B cell (primary cell): ENCODE data around the gene TNPO3. TPM values are rescaled to one million over a fixed set of nuclear protein-coding genes. Genes with fewer than 3 reads are reported as not detected.

Experiments used
- ATAC-seq: fragments of 200-7000 bp; cut with Tn5 transposase; one replicate; pipeline ENCODE4 v1.10.0; 2021; ENCODE audit warnings: low read depth, mild to moderate bottlenecking, moderate number of reproducible peaks, moderate library complexity
- CTCF ChIA-PET: fragments of 350-600 bp; sonication (Branson Sonifier 250); formaldehyde crosslinking; loops from one replicate; lab custom pipeline; 2021; ENCODE audit warnings: antibody characterized with exemption, inconsistent platforms; lab: Charles Lee
- POLR2A ChIA-PET: fragments of 350-600 bp; sonication (Branson Sonifier 250); formaldehyde crosslinking; loops from one replicate; lab custom pipeline; 2021; ENCODE audit warnings: antibody characterized with exemption; lab: Charles Lee
- DNase-seq: peaks from one replicate; pipeline ENCODE4 v3.0.0; 2013
- H2AFZ ChIP-seq: 2 replicates; pipeline ENCODE4 v1.6.1; 2012; ENCODE audit warnings: mild to moderate bottlenecking, low read depth, low read length; ENCODE audit not compliant: insufficient read depth, poor library complexity, severe bottlenecking
- H3K27ac ChIP-seq, 2 donors: 1 replicate in 1 of 2; 2 replicates in 1 of 2; pipeline ENCODE4 v1.5.1; 2012 to 2013; ENCODE audit warnings: low read length in 2 of 2, mild to moderate bottlenecking in 2 of 2, moderate library complexity in 1 of 2
- H3K27me3 ChIP-seq, 4 experiments: fragments of 200-600 bp in 1 of 4; sonication (generic) in 1 of 4; replicated peaks in 1 of 4; 1 replicate in 2 of 4; 2 replicates in 2 of 4; pipeline versions ENCODE4 v1.6.1 to v1.7.0; 2013 to 2016; ENCODE audit warnings: low read length in 3 of 4, mild to moderate bottlenecking in 2 of 4, mixed read lengths in 1 of 4, moderate library complexity in 1 of 4; ENCODE audit not compliant: insufficient read depth in 4 of 4, control insufficient read depth in 3 of 4; ENCODE audit errors: control extremely low read depth in 1 of 4
- H3K36me3 ChIP-seq, 2 experiments: replicated peaks in 1 of 2; 1 replicate in 1 of 2; 2 replicates in 1 of 2; pipeline versions ENCODE4 v1.6.1 to v1.7.1; 2013; ENCODE audit warnings: low read length in 1 of 2; ENCODE audit not compliant: insufficient read depth in 2 of 2, control insufficient read depth in 1 of 2; ENCODE audit errors: control extremely low read depth in 1 of 2, extremely low read depth in 1 of 2
- H3K4me1 ChIP-seq, 2 donors: fragments of 200-600 bp in 1 of 2; sonication (generic) in 1 of 2; 1 replicate in 1 of 2; 2 replicates in 1 of 2; pipeline versions ENCODE4 v1.5.1 to v1.6.1; 2013 to 2017; ENCODE audit warnings: low read length in 2 of 2; ENCODE audit not compliant: control insufficient read depth in 2 of 2, insufficient read depth in 2 of 2
- H3K4me2 ChIP-seq: replicated peaks from 2 replicates; pipeline ENCODE3; 2012; ENCODE audit warnings: mild to moderate bottlenecking, low read depth, low read length; ENCODE audit not compliant: poor library complexity, severe bottlenecking
- H3K4me3 ChIP-seq, 5 experiments: fragments of 200-600 bp in 1 of 5; sonication (generic) in 1 of 5; 1 replicate in 3 of 5; 2 replicates in 2 of 5; pipeline versions ENCODE4 v1.5.1 to v1.7.0; 2011 to 2016; ENCODE audit warnings: low read length in 4 of 5, mild to moderate bottlenecking in 4 of 5, low read depth in 2 of 5, control low read depth in 1 of 5, moderate library complexity in 1 of 5; ENCODE audit not compliant: insufficient read depth in 1 of 5; ENCODE audit errors: control extremely low read depth in 1 of 5, extremely low read depth in 1 of 5
- H3K79me2 ChIP-seq: fragments of 200-600 bp; sonication (generic); one replicate; pipeline ENCODE4 v1.6.0; 2016; ENCODE audit warnings: low read length; ENCODE audit not compliant: control insufficient read depth, insufficient read depth
- H3K9ac ChIP-seq: fragments of 200-600 bp; sonication (generic); 2 replicates; pipeline ENCODE4 v1.6.1; 2017; ENCODE audit warnings: mild to moderate bottlenecking, low read length, moderate library complexity
- H3K9me3 ChIP-seq, 3 donors: one replicate each; pipeline versions ENCODE4 v1.6.1 to v1.7.1; 2013; ENCODE audit warnings: low read length in 2 of 3; ENCODE audit not compliant: control insufficient read depth in 2 of 3, insufficient read depth in 1 of 3; ENCODE audit errors: control extremely low read depth in 1 of 3
- H4K20me1 ChIP-seq: 2 replicates; pipeline ENCODE4 v1.6.0; 2012; ENCODE audit warnings: mild to moderate bottlenecking, low read length; ENCODE audit not compliant: insufficient read depth, control insufficient read depth, poor library complexity, severe bottlenecking
- H3K27ac Mint-ChIP-seq: one replicate; pipeline ENCODE4 v1.8.0; 2021; ENCODE audit warnings: mixed read lengths
- H3K27me3 Mint-ChIP-seq: one replicate; pipeline ENCODE4 v1.8.0; 2021; ENCODE audit warnings: mixed read lengths
- H3K4me1 Mint-ChIP-seq: one replicate; pipeline ENCODE4 v1.8.0; 2021; ENCODE audit warnings: mixed read lengths
- H3K4me3 Mint-ChIP-seq: one replicate; pipeline ENCODE4 v1.8.0; 2021; ENCODE audit warnings: mixed read lengths
- H3K9me3 Mint-ChIP-seq: one replicate; pipeline ENCODE4 v1.8.0; 2022; ENCODE audit warnings: mixed read lengths; ENCODE audit not compliant: insufficient read depth
- EZH2 ChIP-seq: IDR thresholded peaks from 2 replicates; pipeline ENCODE4 v1.6.1; 2012; ENCODE audit warnings: borderline replicate concordance, low read depth, mild to moderate bottlenecking, moderate library complexity, low read length; ENCODE audit not compliant: insufficient read depth, poor library complexity, severe bottlenecking
- WGBS: methylation state at CpG from one replicate; pipeline ENCODE4 v1.1.5; 2013; ENCODE audit warnings: missing lambda C conversion rate; ENCODE audit not compliant: insufficient coverage; 5-methylcytosine and 5-hydroxymethylcytosine counted together
- intact Hi-C: fragments of 100-400 bp; cut with micrococcal nuclease; formaldehyde crosslinking; loops from one replicate; pipeline ENCODE4 v1.10.0; 2022
- polyA plus RNA-seq: library from polyadenylated mRNA; depleted of rRNA; stranded (reverse); fragments of >200 nt; gene quantifications from 2 replicates; pipeline ENCODE4 v1.2.3, GENCODE V29; 2012
- total RNA-seq, 2 donors: library from RNA; stranded (reverse); fragments of 120-200 nt in 1 of 2; gene quantifications; 1 replicate in 1 of 2; 2 replicates in 1 of 2; pipeline versions ENCODE4 v1.2.3 to v1.2.4, GENCODE V29; 2013 to 2022
- TF ChIP-seq, protein P1 (sequence below): fragments of 200-600 bp; IDR thresholded peaks from one replicate; pipeline ENCODE4 v1.8.0; 2022; ENCODE audit warnings: antibody characterized with exemption, mild to moderate bottlenecking

TNPO3 gene
- total and polyA plus RNA-seq, 2 donors (not counting 1 experiment from before 2014, with no cell fraction given), result 19.0 to 48.3 TPM

DNA sequence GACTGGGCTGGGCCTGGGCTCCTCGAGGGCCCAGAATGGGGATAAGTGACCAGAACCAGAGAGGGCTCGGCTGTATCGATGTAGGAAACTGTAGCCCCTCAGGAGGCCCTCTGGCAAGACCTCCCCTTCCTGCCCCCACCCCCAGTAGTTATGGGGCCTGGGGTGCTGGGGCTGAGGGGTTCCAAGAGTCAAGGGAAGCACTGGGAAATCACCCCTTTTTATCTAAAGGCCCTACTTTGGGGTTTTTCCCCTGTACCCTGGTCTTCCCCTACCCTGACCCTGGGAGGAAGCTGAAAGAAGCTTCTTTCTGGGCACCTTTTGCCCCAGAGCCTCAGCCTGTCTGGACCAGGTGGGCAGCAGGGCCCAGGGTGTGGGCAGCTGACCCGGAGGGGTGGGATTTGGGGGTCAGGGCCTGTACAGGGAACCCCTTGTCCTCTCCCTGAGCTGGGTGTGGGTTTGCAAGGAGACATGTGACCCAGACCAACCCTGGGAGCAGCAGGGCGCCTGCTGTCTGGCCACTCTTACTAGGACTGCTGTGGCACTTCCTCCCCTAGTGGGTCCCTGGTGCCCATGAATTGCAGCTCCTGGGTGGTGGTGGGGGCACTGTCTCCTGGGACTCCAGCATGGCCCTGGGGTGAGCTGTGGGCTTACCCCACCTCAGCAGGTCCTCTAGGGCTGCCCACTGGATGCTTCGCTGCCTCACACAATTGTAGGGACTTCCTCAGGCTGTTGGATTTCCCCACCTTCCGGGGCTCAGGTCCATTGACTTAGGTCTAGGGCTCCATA, 115.6 kb downstream of the TNPO3 start:
- peak; percentile 85 for DNase-seq
- no peaks in the 10 kb centered on the region for H3K9me3 Mint-ChIP-seq
- CTCF ChIA-PET, result interaction anchor here (0.8 to 3.6 kb wide), 11 partner anchors 11 to 207 kb away, joined by 3 to 26 read pairs (median 3); partner anchors contain the start of gene TNPO3

More for the DNA sequence above, 115.6 kb downstream of the TNPO3 start:
- POLR2A ChIA-PET, result interaction anchor here (0.6 to 2.9 kb wide), 8 partner anchors 8 to 115 kb away, joined by 3 to 21 read pairs (median 9); no protein-coding TSS in a partner anchor
- H3K9me3 ChIP-seq, result no peaks in the 10 kb centered on the region
- peak overlapping the region; percentile 89 to 99 for H3K27ac ChIP-seq
- peak overlapping the region; percentile 40 to 90 (median 84) for H3K4me3 ChIP-seq
- H4K20me1 ChIP-seq, result peaks cover 14% of the 10 kb centered on the region
- Mint-ChIP-seq H3K27ac (peak overlapping the region; percentile 97), H3K27me3 (no peaks in the 10 kb centered on the region), H3K4me3 (peak overlapping the region; percentile 94), H3K4me1 (peaks cover 64% of the 10 kb centered on the region)
- H3K27me3 ChIP-seq, result no peaks in the 10 kb centered on the region
- peak overlapping the region; percentile 92 for H3K9ac ChIP-seq
- ATAC-seq, result peak; percentile 35
- no peak overlapping the region for H2AFZ ChIP-seq
- intact Hi-C loops, result loop anchor here (2.0 kb wide), 2 partner anchors 16 to 34 kb away; no protein-coding TSS in a partner anchor
- WGBS, result 20% methylated on average over 4 of the region's 7 CpGs
- peak overlapping the region; percentile 90 for H3K4me2 ChIP-seq
- peaks cover 44 to 58% of the 10 kb centered on the region in 2 donors for H3K4me1 ChIP-seq
- H3K36me3 ChIP-seq, result peaks cover 0 to 10% of the 10 kb centered on the region in 2 experiments
- TF ChIP-seq, protein P1, sequence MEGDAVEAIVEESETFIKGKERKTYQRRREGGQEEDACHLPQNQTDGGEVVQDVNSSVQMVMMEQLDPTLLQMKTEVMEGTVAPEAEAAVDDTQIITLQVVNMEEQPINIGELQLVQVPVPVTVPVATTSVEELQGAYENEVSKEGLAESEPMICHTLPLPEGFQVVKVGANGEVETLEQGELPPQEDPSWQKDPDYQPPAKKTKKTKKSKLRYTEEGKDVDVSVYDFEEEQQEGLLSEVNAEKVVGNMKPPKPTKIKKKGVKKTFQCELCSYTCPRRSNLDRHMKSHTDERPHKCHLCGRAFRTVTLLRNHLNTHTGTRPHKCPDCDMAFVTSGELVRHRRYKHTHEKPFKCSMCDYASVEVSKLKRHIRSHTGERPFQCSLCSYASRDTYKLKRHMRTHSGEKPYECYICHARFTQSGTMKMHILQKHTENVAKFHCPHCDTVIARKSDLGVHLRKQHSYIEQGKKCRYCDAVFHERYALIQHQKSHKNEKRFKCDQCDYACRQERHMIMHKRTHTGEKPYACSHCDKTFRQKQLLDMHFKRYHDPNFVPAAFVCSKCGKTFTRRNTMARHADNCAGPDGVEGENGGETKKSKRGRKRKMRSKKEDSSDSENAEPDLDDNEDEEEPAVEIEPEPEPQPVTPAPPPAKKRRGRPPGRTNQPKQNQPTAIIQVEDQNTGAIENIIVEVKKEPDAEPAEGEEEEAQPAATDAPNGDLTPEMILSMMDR, result no peak
- TF ChIP-seq EZH2, result no peak
- H3K79me2 ChIP-seq, result peaks cover 40% of the 10 kb centered on the region
